HG02943 (cell line): Measurements from ENCODE around the gene TMEM41B.

Experiments
- ATAC-seq: cut with Tn5 transposase; IDR thresholded peaks from one replicate; pipeline ENCODE4 v1.9.1; 2021; ENCODE audit warnings: mild to moderate bottlenecking, low read depth, moderate library complexity; ENCODE audit not compliant: unreplicated experiment

The TMEM41B gene

DNA sequence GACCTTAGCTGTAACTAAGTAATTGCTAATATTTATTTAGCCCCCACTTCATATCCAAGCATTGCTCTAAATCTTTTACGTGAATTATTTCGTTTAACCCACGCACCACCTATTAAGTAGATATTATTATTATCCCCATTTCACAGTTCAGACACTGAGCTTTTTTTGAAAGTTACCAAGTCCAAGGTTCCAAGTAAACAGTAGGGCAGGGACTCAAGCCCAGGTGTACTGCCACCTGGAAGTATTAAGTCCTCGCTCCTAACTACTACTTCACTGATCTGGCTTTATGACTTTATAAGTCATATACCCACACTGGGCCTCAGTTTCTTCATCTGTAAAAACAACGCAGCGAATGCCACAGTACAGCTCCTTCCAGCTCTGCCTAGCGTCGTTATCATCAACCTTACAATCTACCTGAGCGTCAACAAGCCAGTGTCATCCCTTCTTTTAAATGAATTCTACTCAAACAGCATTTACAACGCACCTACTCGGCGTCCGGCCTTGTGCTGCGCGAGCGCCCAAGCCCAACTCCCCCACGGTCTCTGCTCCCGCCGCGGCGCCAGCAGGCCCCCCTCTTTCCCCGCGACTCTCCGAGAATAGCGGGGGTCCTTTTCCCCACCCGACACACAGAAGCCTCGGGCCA, 624 bp downstream of the TMEM41B start:
- peak; percentile 11 for ATAC-seq

DNA sequence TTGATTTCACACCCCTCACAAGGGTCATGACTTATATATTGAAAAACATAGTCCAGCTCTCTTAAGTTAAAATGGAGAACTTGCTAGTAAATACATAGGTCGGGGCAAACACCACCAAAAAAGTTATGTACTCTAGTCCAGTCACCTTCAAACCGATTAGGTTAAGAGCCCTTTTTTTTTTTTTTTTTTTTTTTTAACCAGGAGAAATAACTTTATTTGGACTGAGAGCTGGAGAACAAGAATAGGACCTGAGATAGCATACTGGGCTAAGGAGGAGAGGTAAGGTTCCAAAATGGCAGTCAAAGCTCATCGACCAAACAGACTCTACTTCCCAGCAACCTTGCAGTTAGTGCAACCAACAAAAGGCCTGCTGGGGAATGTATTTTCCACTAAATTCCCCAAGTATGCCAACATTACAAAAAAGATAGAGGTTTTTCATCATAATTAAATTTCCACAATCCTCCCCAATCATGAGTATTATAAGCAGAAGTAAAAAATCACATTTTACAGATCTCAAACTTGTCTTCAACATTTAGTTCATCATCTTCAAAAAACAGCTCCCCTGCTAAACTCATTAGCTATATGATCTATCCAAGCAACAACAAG, 3.8 kb downstream of the TMEM41B start:
- ATAC-seq: no peak

DNA sequence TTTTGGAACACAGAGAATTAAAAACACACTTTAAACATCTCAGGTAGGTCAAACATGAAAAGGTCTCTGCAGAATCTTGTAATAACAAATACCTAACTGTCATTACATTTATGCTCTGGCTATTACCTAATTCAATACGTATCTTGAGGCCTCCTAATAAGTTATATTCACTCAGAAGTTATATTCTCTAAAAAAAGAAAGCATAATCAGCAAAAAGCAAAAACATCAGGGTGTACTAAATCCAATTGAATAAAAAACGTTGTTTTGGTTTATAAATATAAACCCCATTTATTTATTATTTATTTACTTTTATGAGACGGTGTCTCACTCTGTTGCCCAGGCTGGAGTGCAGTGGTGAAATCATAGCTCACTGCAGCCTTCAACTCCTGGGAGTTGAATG, 10.2 kb downstream of the TMEM41B start:
- no peak for ATAC-seq

DNA sequence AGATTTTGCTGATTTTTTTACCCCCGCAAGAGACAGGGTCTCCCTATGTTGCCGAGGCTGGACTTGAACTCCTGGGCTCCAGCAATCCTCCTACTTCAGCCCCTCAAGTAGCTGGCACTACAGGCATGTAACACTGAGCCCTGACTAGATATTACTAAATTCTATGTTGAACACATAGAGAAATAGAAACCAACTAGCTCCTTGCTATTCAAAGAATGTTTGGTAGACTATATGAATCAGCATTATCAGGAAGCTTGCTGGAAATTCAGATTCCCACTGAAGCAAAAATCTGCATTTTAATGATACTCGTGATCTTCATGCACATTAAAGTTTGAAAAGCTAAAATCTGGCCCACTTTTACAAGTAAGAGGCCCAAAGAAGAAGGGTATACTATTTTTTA, 11.9 kb downstream of the TMEM41B start:
- no peak for ATAC-seq

DNA sequence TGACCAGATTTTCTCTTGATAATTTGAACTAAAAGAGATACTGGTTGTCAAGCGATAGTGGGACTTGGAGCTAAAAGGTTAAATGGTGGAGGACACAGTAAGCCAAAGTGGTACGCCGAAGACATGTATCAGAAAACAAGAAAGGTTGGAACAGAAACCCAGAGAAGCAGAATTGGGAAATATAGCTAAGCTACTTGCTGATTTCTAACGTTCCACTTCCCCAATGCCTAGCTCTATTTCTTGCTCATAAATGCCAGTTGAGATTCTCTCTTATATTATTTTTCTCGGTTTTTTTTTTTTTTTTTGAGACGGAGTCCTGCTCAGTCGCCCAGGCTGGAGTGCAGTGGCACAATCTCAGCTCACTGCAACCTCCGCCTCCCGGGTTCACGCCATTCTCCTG, 12.7 kb downstream of the TMEM41B start:
- ATAC-seq: no peak

DNA sequence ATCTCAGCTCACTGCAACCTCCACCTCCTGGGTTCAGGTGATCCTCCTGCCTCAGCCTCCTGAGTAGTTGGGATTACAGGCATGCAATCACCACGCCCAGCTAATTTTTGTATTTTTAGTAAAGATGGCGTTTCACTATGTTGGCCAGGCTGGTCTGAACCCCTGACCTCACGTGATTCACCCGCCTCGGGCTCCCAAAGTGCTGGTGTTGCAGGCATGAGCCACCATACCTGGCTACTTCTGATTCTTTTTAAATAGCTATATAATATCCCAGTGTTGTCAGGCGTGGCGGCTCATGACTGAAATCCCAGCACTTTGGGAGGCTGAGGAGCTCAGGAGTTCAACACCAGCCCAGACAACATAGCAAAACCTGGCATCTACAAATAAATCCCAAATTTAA, 20.7 kb downstream of the TMEM41B start:
- no peak for ATAC-seq

DNA sequence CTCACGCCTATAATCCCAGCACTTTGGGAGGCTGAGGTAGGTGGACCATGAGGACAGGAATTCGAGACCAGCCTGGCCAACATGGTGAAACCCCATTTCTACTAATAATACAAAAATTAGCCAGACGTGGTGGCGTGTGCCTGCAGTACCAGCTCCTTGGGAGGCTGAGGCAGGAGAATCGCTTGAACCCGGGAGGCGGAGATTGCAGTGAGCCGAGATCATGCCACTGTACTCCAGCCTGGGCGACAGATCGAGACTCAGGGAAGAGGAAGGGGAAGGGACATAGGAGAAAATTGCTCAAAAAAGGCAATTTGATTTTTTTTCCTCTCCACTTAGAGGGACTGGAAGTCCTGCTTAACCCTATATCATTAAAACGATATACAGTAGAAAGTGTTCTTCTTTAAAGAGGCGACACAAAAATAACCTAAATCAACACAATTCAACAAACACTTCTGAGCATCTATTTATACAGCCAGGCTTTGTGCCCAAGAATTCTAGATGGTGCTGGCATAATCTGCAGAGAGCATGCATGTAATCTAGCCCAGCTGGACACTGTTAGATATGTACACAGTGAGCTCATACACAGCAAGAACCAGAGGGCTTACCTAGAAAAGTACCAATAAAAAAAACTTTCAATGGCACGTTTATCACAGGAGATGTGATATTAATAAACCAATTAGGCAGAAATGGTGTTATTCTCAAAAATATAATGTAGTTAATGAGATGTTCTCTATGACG, 28.4 kb downstream of the TMEM41B start:
- no peak for ATAC-seq

DNA sequence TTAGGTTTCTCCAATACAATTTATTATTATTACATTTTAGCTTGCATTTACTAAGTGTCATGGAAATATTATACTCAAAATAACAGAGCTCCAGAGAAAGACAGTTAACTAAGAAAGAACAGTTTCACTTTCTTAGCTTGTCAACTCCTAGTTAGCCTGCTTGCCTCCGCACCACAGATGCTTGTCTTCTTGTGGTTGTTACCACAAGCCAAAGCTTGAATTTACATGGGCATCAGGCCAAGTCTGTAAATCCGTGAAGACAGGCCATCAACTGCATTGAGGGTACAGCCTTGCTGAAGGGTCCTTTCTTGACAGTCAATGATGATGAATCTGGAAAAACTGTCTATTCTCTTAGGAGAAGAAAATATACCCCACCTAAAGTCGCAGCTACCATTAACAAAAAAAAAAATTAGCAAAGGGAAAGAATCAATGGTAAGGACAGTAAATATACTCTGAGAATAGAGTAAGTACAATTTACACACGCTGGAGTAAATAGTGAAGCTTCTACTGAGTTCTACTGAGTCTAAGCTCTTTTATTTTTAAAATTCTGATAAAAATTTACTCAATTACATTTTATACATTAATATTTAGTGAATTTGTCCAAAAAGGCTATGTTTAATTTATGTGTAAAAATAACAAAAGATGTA, 33.6 kb downstream of the TMEM41B start:
- peak; percentile 86 for ATAC-seq

DNA sequence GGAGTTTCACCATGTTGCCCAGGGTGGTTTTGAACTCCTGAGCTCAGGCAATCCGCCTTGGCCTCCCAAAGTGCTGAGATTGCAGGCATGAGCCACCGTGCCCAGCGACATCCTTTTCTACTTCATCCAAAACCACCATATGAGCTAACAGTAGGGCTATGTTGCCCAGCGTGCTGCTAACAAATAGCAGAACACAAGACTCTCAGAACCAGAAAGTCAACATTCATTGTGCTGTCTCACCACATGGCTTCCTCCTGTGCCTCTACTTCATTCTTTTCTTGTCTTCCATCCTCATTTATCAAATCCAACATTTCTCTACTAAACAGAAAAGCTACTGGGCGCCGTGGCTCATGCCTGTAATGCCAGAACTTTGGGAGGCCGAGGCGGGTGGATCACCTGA, 37.2 kb downstream of the TMEM41B start:
- no peak for ATAC-seq

DNA sequence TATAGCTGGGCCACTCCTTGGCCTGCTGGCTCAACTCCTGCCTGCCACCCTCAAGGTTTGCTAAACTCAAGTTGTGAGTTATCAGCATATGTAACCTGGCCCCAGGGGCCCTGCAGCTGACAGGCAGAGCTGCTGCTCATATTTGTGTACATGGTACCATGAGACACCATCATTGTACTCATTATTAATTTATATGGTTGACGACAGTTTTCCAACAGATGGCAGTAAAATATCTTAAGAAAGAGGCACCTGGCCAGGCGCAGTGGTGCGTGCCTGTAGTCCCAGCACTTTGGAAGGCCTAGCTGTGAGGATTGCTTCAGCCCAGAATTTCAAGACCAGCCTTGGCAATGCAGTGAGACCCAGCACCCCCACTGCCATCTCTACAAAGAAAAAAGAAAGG, 37.8 kb downstream of the TMEM41B start:
- no peak for ATAC-seq

DNA sequence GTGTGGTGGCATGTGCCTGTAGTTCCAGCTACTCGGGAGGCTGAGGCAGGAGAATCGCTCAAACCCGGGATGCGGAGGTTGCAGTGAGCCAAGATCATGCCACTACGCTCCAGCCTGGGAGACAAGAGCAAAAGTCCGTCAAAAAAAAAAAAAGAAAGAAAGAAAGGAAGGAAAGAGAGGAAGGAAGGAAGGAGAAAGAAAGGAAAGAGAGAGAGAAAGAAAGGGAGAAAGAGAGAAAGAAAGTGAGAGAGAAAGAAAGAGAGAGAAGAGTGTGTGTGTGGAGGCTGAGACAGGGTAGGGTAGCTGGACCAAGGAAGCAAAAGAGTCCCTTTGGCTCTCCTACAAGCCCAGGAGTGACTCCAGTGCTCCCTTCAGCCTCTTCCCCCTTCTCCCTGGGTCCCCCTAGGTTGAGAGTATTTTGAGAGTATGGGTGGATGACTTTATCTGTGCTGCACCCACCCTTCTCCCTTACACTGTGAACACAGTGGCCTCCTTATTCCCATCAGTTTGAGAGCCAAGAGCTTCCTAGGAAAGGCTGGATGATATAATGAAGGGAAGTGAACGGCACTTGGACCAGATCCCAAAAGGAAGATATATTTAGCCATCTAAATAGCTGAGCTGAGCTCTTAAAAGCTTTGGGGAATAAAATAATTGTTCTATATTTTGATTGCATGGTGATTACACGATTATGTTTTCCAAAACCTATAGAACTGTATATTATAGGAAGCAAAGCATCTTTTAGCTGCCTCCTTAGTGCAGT, 39.7 kb downstream of the TMEM41B start:
- no peak for ATAC-seq

DNA sequence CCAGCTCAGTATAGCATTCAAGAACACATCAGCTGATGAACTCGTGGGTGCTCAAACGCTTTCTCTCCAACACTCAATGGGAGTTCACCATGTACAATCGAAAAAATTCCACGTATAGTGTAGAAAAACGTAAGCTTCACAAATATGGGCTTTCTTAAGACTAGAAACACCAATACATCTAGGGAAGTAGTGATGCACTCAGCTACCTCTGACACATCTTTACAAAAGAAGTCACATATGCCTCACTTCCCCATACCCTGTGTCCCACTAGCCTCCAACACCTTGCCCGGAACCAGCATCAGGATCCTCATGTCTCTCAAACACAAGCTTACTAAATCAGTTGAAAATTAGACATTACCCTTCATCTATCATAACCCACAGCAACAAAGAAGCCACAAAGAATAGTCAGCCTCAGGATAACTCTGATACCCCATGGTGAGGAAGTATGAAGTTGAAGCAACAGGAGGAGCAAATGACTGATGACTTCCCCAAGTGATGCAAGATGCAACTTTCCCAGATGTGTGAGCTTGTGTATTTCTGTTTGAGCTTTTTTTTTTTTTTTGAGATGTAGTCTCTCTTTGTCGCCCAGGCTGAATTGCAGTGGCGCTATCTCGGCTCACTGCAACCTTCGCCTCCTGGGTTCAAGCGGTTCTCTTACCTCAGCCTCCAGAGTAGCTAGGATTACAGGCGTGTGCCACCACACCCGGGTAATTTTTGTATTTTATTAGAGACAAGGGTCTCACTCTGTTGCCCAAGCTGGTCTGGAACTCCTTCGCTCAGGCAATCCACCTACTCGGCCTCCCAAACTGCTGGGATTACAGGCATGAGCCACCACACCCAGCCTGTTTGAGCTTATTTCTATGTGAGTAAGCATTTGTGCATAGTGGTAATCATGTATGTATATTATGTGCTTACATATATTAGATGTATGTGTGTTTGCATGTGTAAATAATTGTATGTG, 40.7 kb downstream of the TMEM41B start:
- ATAC-seq: no peak

DNA sequence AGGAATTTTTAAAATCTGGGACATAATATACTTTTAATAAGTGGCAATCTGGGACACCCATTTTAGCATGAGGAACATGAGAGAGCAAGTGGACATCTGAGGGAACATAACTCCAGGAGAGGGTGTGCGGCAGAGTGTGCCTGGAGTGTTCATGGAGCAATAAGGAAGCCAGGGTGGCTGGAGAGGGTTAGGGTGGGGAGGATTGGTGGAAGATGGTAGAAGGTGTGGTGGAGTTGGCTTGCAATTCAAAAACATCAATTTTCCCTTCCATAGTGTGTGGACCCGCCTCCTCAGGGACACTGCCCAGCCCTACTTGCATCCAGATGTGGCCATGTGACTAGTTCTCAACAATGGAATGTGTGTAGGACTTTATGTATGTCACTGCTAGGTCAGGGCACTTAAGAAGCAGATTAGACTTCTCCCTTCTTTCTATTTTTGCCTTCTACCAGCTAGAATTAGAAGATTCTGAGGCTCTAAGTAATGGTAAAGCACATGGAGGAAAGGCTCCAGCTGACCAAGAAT, 44.8 kb downstream of the TMEM41B start:
- no peak for ATAC-seq

DNA sequence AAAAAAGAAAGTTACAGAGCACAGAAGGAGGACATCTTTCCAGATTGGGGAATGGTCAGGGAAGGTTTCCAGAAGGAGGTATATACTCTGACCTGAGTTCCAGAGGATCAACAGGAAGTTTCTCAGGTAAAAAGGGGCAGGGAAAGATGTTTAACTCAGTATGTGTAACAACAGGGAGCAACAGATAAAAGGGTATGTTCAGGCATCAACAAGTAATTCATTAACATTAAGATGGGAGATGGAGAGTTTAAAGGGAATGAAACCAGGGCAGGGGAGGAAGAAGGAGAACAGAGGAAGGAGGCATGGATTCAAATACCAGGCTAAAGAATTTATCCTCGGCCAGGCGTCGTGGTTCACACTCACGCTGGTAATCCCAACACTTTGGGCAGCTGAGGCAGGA, 46.7 kb downstream of the TMEM41B start:
- no peak for ATAC-seq

DNA sequence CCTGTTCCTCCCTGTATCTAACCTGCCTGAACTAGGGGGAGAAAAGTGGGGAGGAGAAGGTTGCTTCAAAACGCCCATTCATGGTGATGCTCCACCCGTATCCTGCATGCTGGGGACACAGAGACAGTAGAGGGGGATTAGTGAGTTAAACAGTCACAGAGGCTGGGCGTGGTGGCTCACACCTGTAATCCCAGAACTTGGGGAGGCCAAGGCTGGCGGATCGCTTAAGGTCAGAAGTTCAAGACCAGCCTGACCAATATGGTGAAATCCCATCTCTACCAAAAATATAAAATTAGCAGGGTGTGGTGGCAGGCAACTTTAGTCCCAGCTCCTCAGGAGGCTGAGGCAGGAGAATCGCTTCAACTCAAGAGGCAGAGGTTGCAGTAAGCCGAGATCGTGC, 47.5 kb downstream of the TMEM41B start:
- ATAC-seq: no peak

DNA sequence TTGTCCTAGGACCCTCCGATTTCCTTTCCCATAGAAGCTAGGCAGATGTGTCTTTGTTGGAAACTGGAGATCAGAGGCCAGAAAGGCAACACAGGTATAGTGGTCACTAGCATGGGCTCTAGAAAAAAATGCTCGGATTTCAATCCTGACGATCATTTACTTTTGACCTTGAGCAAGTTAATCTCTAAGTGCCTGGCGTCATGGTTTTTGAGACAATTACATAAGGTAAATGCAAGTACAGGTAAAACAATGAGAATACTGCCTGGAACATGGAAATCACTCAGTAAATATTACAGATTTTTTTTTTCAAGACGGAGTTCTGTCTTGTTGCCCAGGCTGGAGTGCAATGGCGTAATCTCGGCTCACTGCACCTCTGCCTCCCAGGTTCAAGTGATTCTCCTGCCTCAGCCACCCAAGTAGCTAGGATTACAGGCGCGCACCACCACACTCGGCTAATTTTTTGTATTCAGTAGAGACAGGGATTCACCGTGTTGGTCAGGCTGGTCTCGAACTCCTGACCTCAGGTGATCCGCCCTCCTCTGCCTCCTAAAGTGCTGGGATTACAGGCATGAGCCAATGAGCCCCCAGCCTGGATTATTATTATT, 48.2 kb downstream of the TMEM41B start:
- ATAC-seq: no peak

DNA sequence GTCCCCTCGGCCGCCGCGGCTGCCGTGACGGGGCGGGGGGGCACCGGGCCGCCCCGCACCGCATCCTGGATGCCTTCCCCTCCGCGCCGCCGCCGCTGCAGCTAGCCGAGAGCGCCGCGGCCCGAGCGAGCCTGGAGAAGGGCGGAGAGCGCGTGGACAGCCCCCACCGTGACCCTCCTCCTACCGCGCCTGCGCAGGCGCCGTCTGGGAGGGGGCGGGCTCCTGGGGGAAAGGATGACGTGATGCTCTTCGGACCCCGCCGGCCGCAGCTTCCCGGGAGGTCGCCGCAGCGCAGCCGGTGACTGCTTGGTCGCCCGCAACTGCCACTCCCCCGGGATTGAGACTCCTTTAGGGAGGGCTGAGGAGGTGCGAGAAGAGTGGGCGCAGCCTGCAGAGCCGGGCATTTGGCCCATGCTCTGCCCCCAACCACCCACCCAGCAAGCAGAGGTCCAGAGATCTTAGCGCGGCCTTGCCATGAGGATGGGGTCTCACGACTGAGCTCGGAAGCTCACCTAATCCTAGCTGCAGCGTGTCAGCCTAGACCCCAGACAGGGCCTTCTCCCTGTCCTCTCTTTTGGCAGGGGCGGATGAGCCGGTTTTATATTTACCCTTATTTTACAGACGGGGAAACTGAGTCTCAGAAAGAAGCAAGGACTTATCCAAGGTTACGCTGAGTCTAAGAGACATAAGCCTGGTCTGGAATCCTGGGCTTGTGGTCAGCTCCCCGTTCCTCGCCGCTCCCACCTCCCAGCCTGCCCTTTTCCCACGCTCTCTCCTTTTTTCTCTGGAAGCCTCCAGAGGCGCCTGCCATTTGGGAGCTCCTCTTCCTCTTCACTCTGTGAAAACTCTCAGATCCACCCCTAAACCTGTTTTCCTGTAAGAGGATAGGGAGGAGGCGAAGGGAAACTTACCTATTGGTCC, 48.9 kb downstream of the TMEM41B start, which contains the start of gene DENND5A:
DENND5A (minus strand) TSS at position 140 of the 921 bp plus-strand sequence. CDS start 281 bp downstream, outside the sequence.
- ATAC-seq: no peak
